IMR-90 (cell line): ENCODE results near the gene ZBP1. TPM values are rescaled to one million over a fixed set of nuclear protein-coding genes. Genes with fewer than 3 reads are reported as not detected.

Source experiments
- ATAC-seq: fragments of 200-7000 bp; cut with Tn5 transposase; 2 replicates; pipeline ENCODE4 v1.9.1; 2020; ENCODE audit warnings: low read depth, mild to moderate bottlenecking, moderate library complexity
- BruUV-seq: library from RNA; stranded (reverse); fragments of 400-500 nt; replicated peaks from 2 replicates; lab custom pipeline; 2021; lab: Mats Ljungman, UMichigan
- CTCF ChIA-PET: fragments of 300-600 bp; formaldehyde crosslinking; extraction: SDS; loops from one replicate; lab custom pipeline; 2021; ENCODE audit warnings: antibody characterized with exemption; lab: Yijun Ruan, JAX
- POLR2A ChIA-PET: fragments of 300-600 bp; sonication (Branson Sonifier 250); formaldehyde crosslinking; loops from one replicate; lab custom pipeline; 2022; ENCODE audit warnings: antibody characterized with exemption; ENCODE audit not compliant: unreplicated experiment; lab: Charles Lee
- DNase-seq: peaks from one replicate; pipeline ENCODE4 v3.0.0; 2013
- H2AFZ ChIP-seq: replicated peaks from 2 replicates; pipeline ENCODE3; 2013; ENCODE audit warnings: low read length, mild to moderate bottlenecking; ENCODE audit not compliant: poor library complexity
- H2AK5ac ChIP-seq: 2 replicates; pipeline ENCODE4 v1.6.1; 2013; ENCODE audit warnings: low read depth, low read length, inconsistent platforms
- H2AK9ac ChIP-seq: replicated peaks from 2 replicates; pipeline ENCODE3; 2013; ENCODE audit warnings: mild to moderate bottlenecking, low read depth, low read length, moderate library complexity; ENCODE audit not compliant: poor library complexity
- H2BK120ac ChIP-seq: 2 replicates; pipeline ENCODE4 v1.6.1; 2013; ENCODE audit warnings: low read depth, low read length, inconsistent platforms
- H2BK15ac ChIP-seq: 3 replicates; pipeline ENCODE4 v1.6.1; 2013; ENCODE audit warnings: low read depth, low read length, inconsistent platforms
- H2BK20ac ChIP-seq: 2 replicates; pipeline ENCODE4 v1.6.1; 2013; ENCODE audit warnings: low read depth, mild to moderate bottlenecking, inconsistent platforms, low read length, moderate library complexity
- H2BK5ac ChIP-seq: 2 replicates; pipeline ENCODE4 v1.6.1; 2013; ENCODE audit warnings: mild to moderate bottlenecking, low read depth, low read length, inconsistent platforms; ENCODE audit not compliant: poor library complexity, severe bottlenecking
- H3K14ac ChIP-seq: replicated peaks from 2 replicates; pipeline ENCODE4 v1.6.1; 2013; ENCODE audit warnings: low read depth, low read length, inconsistent platforms
- H3K18ac ChIP-seq: 2 replicates; pipeline ENCODE4 v1.6.1; 2013; ENCODE audit warnings: low read depth, low read length, control low read depth
- H3K23ac ChIP-seq: 2 replicates; pipeline ENCODE4 v1.6.1; 2013; ENCODE audit warnings: low read depth, low read length, inconsistent platforms
- H3K27ac ChIP-seq: 2 replicates; pipeline ENCODE4 v1.5.1; 2013; ENCODE audit warnings: mild to moderate bottlenecking, control low read depth, low read length; ENCODE audit not compliant: insufficient read depth
- H3K27me3 ChIP-seq: 2 replicates; pipeline ENCODE4 v1.6.1; 2013; ENCODE audit warnings: low read length; ENCODE audit not compliant: control insufficient read depth, insufficient read depth
- H3K36me3 ChIP-seq: 2 replicates; pipeline ENCODE4 v1.6.1; 2013; ENCODE audit warnings: low read length, mixed read lengths; ENCODE audit not compliant: control insufficient read depth, insufficient read depth
- H3K4ac ChIP-seq: 2 replicates; pipeline ENCODE4 v1.6.1; 2013; ENCODE audit warnings: low read depth, low read length, inconsistent platforms
- H3K4me1 ChIP-seq: 2 replicates; pipeline ENCODE4 v1.6.1; 2013; ENCODE audit warnings: low read length, mixed read lengths; ENCODE audit not compliant: control insufficient read depth, insufficient read depth
- H3K4me2 ChIP-seq: 2 replicates; pipeline ENCODE4 v1.6.1; 2013; ENCODE audit warnings: low read depth, mild to moderate bottlenecking, control low read depth, low read length, moderate library complexity
- H3K4me3 ChIP-seq: 2 replicates; pipeline ENCODE4 v1.5.1; 2013; ENCODE audit warnings: low read depth, mild to moderate bottlenecking, control low read depth, low read length, moderate library complexity; ENCODE audit not compliant: insufficient read depth
- H3K56ac ChIP-seq: 2 replicates; pipeline ENCODE4 v1.6.1; 2013; ENCODE audit warnings: low read length, inconsistent platforms; ENCODE audit not compliant: insufficient read depth; ENCODE audit errors: extremely low read depth
- H3K79me1 ChIP-seq, 2 experiments: 2 replicates each; pipeline ENCODE4 v1.6.1; 2013; ENCODE audit warnings: low read length in 2 of 2, inconsistent platforms in 1 of 2, low read depth in 1 of 2
- H3K9ac ChIP-seq: 2 replicates; pipeline ENCODE4 v1.6.1; 2013; ENCODE audit warnings: low read depth, low read length, control low read depth
- H3K9me1 ChIP-seq: 2 replicates; pipeline ENCODE4 v1.6.1; 2013; ENCODE audit warnings: low read length, inconsistent platforms; ENCODE audit not compliant: insufficient read depth
- H3K9me3 ChIP-seq: 2 replicates; pipeline ENCODE4 v1.6.1; 2013; ENCODE audit warnings: low read length; ENCODE audit not compliant: control insufficient read depth, insufficient read depth
- H4K20me1 ChIP-seq: 2 replicates; pipeline ENCODE4 v1.6.1; 2013; ENCODE audit warnings: low read length, inconsistent platforms; ENCODE audit not compliant: insufficient read depth
- H4K5ac ChIP-seq: 2 replicates; pipeline ENCODE4 v1.6.1; 2013; ENCODE audit warnings: mild to moderate bottlenecking, low read depth, low read length, control low read depth
- H4K8ac ChIP-seq, 2 experiments: 2 replicates each; pipeline ENCODE4 v1.6.1; 2013; ENCODE audit warnings: low read depth in 2 of 2, low read length in 2 of 2, control low read depth in 1 of 2, inconsistent platforms in 1 of 2
- H4K91ac ChIP-seq: 2 replicates; pipeline ENCODE4 v1.6.1; 2013; ENCODE audit warnings: low read depth, low read length, inconsistent platforms; ENCODE audit not compliant: insufficient read depth
- BHLHE40 ChIP-seq: fragments of 150-350 bp; IDR thresholded peaks from 2 replicates; pipeline ENCODE4 v1.6.1; 2016; ENCODE audit warnings: mild to moderate bottlenecking, low read depth, low read length
- CHD1 ChIP-seq: IDR thresholded peaks from 2 replicates; pipeline ENCODE4 v1.6.1; 2012; ENCODE audit warnings: low read depth, low read length, improper control_type of control experiment
- ELK1 ChIP-seq: fragments of 150-350 bp; IDR thresholded peaks from 2 replicates; pipeline ENCODE4 v1.6.1; 2016; ENCODE audit warnings: low read depth, mild to moderate bottlenecking, low read length, moderate library complexity, borderline replicate concordance
- FOS ChIP-seq: fragments of 150-350 bp; IDR thresholded peaks from 2 replicates; pipeline ENCODE4 v1.6.1; 2016; ENCODE audit warnings: low read depth, low read length
- WGBS, 2 experiments: methylation state at CpG; one replicate each; pipeline versions ENCODE4 v1.1.5 to v1.1.7; 2013; ENCODE audit warnings: missing lambda C conversion rate in 2 of 2; ENCODE audit not compliant: insufficient read length in 1 of 2; ENCODE audit errors: extremely low coverage in 2 of 2; 5-methylcytosine and 5-hydroxymethylcytosine counted together
- dilution Hi-C: fragments of 300-500 bp; cut with HindIII; formaldehyde crosslinking; loops from one replicate; pipeline ENCODE4 v1.14.3; 2018; ENCODE audit warnings: low sequenced_read_pairs; ENCODE audit not compliant: unreplicated experiment
- in situ Hi-C: fragments of 300-500 bp; cut with MboI; formaldehyde crosslinking; loops from 3 replicates; pipeline ENCODE4 v1.14.3; 2019; ENCODE audit warnings: low sequenced_read_pairs, inconsistent platforms, mixed read lengths
- intact Hi-C: fragments of 100-400 bp; cut with micrococcal nuclease; formaldehyde crosslinking; loops from 2 replicates; pipeline ENCODE4 v1.10.0; 2022
- polyA plus RNA-seq, 3 experiments: library from polyadenylated mRNA; depleted of rRNA; stranded (reverse); fragments of >200 nt; gene quantifications; 2 replicates each; pipeline ENCODE4 v1.2.3, GENCODE V29; 2012; ENCODE audit warnings: low replicate concordance in 1 of 3
- total RNA-seq: library from RNA; depleted of rRNA; stranded (reverse); fragments of >200 nt; gene quantifications from 2 replicates; pipeline ENCODE4 v1.2.3, GENCODE V29; 2012
- TF ChIP-seq, protein P1 (sequence below): conservative IDR thresholded peaks from 2 replicates; pipeline ENCODE4 v1.5.1; 2012; ENCODE audit warnings: mild to moderate bottlenecking, low read depth, low read length, improper control_type of control experiment

The ZBP1 gene
- total and polyA plus RNA-seq, 2 of the 4 experiments (the other 2 are of a cell fraction): not detected

DNA sequence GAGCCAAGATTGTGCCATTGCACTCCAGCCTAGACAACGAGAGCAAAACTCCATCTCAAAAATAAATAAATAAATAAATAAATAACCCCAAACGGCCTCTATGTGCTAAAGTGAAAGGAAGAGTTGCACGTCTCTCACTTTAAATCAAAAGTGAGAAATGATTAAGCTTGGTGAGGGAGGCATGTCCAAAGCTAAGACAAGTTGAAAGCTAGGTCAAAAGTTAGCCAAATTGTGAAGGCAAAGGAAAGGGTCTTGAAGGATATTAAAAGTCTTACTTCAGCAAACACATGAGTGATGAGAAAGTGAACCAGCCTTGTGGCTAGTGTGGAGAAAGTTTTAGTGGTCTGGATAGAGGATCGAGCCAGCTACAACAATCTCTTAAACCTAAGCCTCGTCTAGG lies 14.3 kb downstream of the ZBP1 start:
- H3K79me1 ChIP-seq: no peaks in the 10 kb centered on the region
- BruUV-seq: no TSS peak
- ATAC-seq (no peak), DNase-seq (no peak)
- in situ Hi-C loops: loop anchor here (10.0 kb wide), 1 partner anchor 579 kb away; no protein-coding TSS in a partner anchor
- no peak overlapping the region for H2BK20ac ChIP-seq
- CTCF ChIA-PET: no interaction called here
- no peaks in the 10 kb centered on the region for H3K9me3 ChIP-seq
- H3K4me2 ChIP-seq: no peak overlapping the region
- dilution Hi-C loops: no loop called here
- H2AK9ac ChIP-seq: no peak overlapping the region
- H4K5ac ChIP-seq: no peak overlapping the region
- intact Hi-C loops: no loop called here
- H4K8ac ChIP-seq: no peak overlapping the region
- no peak overlapping the region for H3K18ac ChIP-seq
- H3K4me3 ChIP-seq: no peak overlapping the region
- H3K4me1 ChIP-seq: no peaks in the 10 kb centered on the region
- H3K9me1 ChIP-seq: no peaks in the 10 kb centered on the region
- TF ChIP-seq, protein P1, sequence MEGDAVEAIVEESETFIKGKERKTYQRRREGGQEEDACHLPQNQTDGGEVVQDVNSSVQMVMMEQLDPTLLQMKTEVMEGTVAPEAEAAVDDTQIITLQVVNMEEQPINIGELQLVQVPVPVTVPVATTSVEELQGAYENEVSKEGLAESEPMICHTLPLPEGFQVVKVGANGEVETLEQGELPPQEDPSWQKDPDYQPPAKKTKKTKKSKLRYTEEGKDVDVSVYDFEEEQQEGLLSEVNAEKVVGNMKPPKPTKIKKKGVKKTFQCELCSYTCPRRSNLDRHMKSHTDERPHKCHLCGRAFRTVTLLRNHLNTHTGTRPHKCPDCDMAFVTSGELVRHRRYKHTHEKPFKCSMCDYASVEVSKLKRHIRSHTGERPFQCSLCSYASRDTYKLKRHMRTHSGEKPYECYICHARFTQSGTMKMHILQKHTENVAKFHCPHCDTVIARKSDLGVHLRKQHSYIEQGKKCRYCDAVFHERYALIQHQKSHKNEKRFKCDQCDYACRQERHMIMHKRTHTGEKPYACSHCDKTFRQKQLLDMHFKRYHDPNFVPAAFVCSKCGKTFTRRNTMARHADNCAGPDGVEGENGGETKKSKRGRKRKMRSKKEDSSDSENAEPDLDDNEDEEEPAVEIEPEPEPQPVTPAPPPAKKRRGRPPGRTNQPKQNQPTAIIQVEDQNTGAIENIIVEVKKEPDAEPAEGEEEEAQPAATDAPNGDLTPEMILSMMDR: no peak
- TF ChIP-seq ELK1 (no peak), CHD1 (no peak), FOS (no peak), BHLHE40 (no peak)
- H4K20me1 ChIP-seq: no peaks in the 10 kb centered on the region
- H3K56ac ChIP-seq: no peak overlapping the region
- H2AFZ ChIP-seq: no peak overlapping the region
- H2BK15ac ChIP-seq: no peak overlapping the region
- no peak overlapping the region for H2BK120ac ChIP-seq
- H3K4ac ChIP-seq: no peak overlapping the region
- no CpG with 5 or more reads among the region's 5 CpGs for WGBS, 2 experiments
- no peak overlapping the region for H3K9ac ChIP-seq
- H3K36me3 ChIP-seq: no peaks in the 10 kb centered on the region
- H3K27ac ChIP-seq: no peak overlapping the region
- H3K14ac ChIP-seq: no peak overlapping the region
- H2BK5ac ChIP-seq: no peak overlapping the region
- H4K91ac ChIP-seq: no peak overlapping the region
- POLR2A ChIA-PET: interaction anchor here (0.8 kb wide), 1 partner anchor 1249 kb away, joined by 4 read pairs; no protein-coding TSS in a partner anchor
- peaks cover 6% of the 10 kb centered on the region for H3K27me3 ChIP-seq
- no peak overlapping the region for H3K23ac ChIP-seq
- H2AK5ac ChIP-seq: no peak overlapping the region
